Gastrocnemius medialis (tissue), 4 donors: Measurements from ENCODE around the gene PROM2. TPM values are rescaled to one million over a fixed set of nuclear protein-coding genes. Genes with fewer than 3 reads are reported as not detected.

Experiments used
- ATAC-seq, 2 donors: fragments of 150-250 bp; one replicate each; pipeline ENCODE4 v1.9.1; 2016
- DNase-seq, 2 donors: peaks; one replicate each; pipeline ENCODE4 v3.0.0-alpha.2; 2019
- H3K27ac ChIP-seq, 4 donors: fragments of 200-600 bp; sonication (generic); 1 replicate in 1 of 4; 2 replicates in 3 of 4; pipeline ENCODE4 v1.5.1; 2016 to 2018; ENCODE audit warnings: mild to moderate bottlenecking in 2 of 4, moderate library complexity in 1 of 4
- H3K27me3 ChIP-seq, 3 donors: fragments of 200-600 bp; sonication (generic) in 2 of 3; 1 replicate in 1 of 3; 2 replicates in 2 of 3; pipeline versions ENCODE4 v1.5.1 to v1.6.0; 2016 to 2019; ENCODE audit warnings: mild to moderate bottlenecking in 1 of 3, moderate library complexity in 1 of 3
- H3K36me3 ChIP-seq, 2 donors: fragments of 200-600 bp; sonication (generic) in 1 of 2; one replicate each; pipeline ENCODE4 v1.5.1; 2017 to 2018
- H3K4me1 ChIP-seq, 2 donors: fragments of 200-600 bp; sonication (generic) in 1 of 2; one replicate each; pipeline ENCODE4 v1.5.1; 2016 to 2017; ENCODE audit warnings: mild to moderate bottlenecking in 2 of 2
- H3K4me3 ChIP-seq, 4 donors: fragments of 200-600 bp; sonication (generic) in 3 of 4; 1 replicate in 1 of 4; 2 replicates in 3 of 4; pipeline ENCODE4 v1.5.1; 2016 to 2019; ENCODE audit warnings: mild to moderate bottlenecking in 2 of 4
- H3K9me3 ChIP-seq, 3 donors: fragments of 200-600 bp; sonication (generic) in 2 of 3; 1 replicate in 1 of 3; 2 replicates in 2 of 3; pipeline ENCODE4 v1.5.1; 2016 to 2019
- CTCF ChIP-seq, 5 experiments: fragments of 450-650 bp in 3 of 5; fragments of 200-600 bp in 2 of 5; sonication (generic) in 2 of 5; IDR thresholded peaks in 4 of 5; conservative IDR thresholded peaks in 1 of 5; 1 replicate in 4 of 5; 2 replicates in 1 of 5; pipeline ENCODE4 v1.5.1; 2016 to 2019; ENCODE audit warnings: antibody characterized with exemption in 5 of 5, mild to moderate bottlenecking in 3 of 5, moderate library complexity in 3 of 5
- POLR2A ChIP-seq, 2 donors: fragments of 450-650 bp; IDR thresholded peaks; one replicate each; pipeline ENCODE4 v1.6.1; 2017; ENCODE audit warnings: antibody characterized with exemption in 2 of 2, mild to moderate bottlenecking in 2 of 2, moderate library complexity in 2 of 2
- in situ Hi-C, 4 donors: fragments of 200-750 bp; cut with MboI; loops; one replicate each; pipeline versions ENCODE4 v1.15.0 to v1.8.0; 2017; ENCODE audit warnings: low sequenced_read_pairs in 4 of 4
- intact Hi-C: fragments of 100-400 bp; cut with DNase I; formaldehyde crosslinking; loops from one replicate; pipeline ENCODE4 v1.15.1; 2023; ENCODE audit warnings: low total_unique reads
- total RNA-seq, 4 donors: library from RNA; depleted of rRNA; stranded (reverse); fragments of >200 nt; gene quantifications; one replicate each; pipeline versions ENCODE4 v1.1.0 to v1.2.3, GENCODE V29; 2016

PROM2 gene
- total RNA-seq, 4 donors from 2014 or later = 0.33 to 0.46 TPM; not detected in 2

DNA sequence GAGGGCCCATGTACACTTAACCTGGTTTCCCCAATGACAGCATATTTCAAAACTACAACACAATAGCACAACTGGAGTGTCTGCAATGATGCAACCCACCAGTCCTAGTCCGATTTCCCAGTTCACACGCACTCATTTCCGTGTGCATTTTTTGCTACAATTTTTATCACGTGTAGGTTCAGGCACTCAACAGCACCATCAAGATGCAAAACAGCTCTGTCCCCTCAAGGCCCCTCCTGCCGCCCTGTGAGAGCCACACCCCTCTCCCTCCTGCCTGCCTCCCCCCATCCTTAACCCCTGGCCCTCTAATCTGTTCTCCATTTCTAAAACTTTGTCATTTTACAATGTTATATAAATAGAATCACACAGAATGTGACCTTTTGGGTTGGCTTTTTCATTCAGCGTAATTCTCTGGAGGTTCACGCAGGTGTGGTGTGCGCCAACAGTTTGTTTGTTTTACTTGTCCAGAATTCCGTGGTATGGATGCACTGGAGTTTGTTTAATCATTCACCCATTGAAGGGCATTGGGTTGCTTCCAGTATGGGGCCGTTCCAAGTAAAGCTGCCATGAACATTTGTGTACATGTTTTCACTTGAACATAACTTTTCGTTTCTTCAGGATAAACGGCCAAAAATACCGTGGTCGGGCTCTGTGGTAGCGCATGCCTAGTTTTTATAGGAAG lies 31.3 kb downstream of the PROM2 start:
- ATAC-seq (no peak), DNase-seq (no peak)
- Histone ChIP-seq H3K27ac (no peak overlapping the region), H3K4me1 (no peaks in the 10 kb centered on the region), H3K27me3 (peaks cover 10 to 37% (median 14%) of the 10 kb centered on the region in 3 donors), H3K4me3 (no peak overlapping the region), H3K9me3 (no peaks in the 10 kb centered on the region), H3K36me3 (no peaks in the 10 kb centered on the region)
- in situ Hi-C loops (no loop called here), intact Hi-C loops (no loop called here)
- TF ChIP-seq POLR2A (IDR thresholded peaks at IDR 0.05) = no peak
- no peak for TF ChIP-seq CTCF (IDR thresholded peaks at IDR 0.05 in 4 of 5, conservative IDR thresholded peaks at IDR 0.05 in 1 of 5)

DNA sequence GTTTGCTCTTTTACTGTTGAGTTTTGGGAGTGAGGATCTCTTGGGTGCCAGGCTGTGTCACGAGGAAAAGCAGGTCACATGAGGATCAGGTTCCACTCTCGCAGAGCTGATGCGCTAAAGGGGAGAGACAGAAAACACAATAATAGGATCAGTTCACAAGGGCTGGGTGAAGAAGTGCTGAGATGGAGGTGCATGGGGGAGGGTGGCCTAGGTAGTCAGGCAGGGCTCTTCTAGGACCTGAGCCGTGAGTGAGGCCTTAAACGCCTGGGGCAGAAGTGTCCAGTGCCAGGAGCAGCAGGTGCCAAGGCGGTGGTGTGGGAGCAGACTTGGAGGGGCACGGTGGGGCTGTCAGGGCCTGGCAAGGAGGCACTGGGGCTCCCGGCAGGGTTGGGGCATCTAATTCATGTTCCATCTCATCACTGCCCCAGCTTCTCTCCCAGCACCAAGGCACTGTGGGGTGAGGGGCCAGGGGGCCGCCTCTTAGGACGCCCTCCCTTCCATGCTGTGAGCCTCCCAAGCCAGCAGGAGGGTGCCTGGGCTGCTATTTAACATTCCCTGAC lies 32.2 kb downstream of the PROM2 start:
- H3K4me3 ChIP-seq = no peak overlapping the region
- ATAC-seq (no peak), DNase-seq (no peak)
- H3K27me3 ChIP-seq = peaks cover 8 to 28% (median 10%) of the 10 kb centered on the region in 3 donors
- intact Hi-C loops = no loop called here
- H3K4me1 ChIP-seq = no peaks in the 10 kb centered on the region
- H3K27ac ChIP-seq = no peak overlapping the region
- TF ChIP-seq CTCF (IDR thresholded peaks at IDR 0.05 in 4 of 5, conservative IDR thresholded peaks at IDR 0.05 in 1 of 5) (no peak), POLR2A (IDR thresholded peaks at IDR 0.05) (no peak)
- in situ Hi-C loops = no loop called here
- no peaks in the 10 kb centered on the region for H3K9me3 ChIP-seq
- no peaks in the 10 kb centered on the region for H3K36me3 ChIP-seq

- Histone ChIP-seq H3K27me3 (peaks cover 8 to 24% (median 9%) of the 10 kb centered on the region in 3 donors), H3K36me3 (no peaks in the 10 kb centered on the region), H3K27ac (no peak overlapping the region), H3K9me3 (no peaks in the 10 kb centered on the region), H3K4me3 (no peak overlapping the region), H3K4me1 (no peaks in the 10 kb centered on the region)
- intact Hi-C loops (no loop called here), in situ Hi-C loops (no loop called here)
- TF ChIP-seq POLR2A (IDR thresholded peaks at IDR 0.05) (no peak), CTCF (IDR thresholded peaks at IDR 0.05 in 4 of 5, conservative IDR thresholded peaks at IDR 0.05 in 1 of 5) (no peak)
- no peak for ATAC-seq
- no peak for DNase-seq
These were observed 32.8 kb downstream of the PROM2 start for GRCh38 chr2:95307036-95307435.

DNA sequence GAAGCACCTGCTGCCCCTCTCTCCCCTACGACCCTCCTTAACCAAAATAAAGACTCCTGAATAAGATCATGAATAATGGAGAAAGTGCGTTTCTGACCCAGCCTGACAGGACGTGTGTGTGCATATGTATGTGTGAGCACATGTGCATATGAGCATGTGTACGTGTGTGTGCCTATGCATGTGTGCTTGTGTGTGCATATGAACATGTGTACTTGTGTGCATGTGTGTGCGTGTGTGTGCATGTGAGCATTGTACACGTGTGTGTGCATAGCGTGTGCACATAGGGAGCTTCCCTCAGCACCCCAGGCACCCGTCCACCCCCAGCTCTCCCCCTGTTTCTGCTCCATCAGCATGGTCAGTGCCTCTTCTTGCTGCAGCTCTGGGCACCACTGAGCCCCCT lies 33.6 kb downstream of the PROM2 start:
- TF ChIP-seq CTCF (IDR thresholded peaks at IDR 0.05 in 4 of 5, conservative IDR thresholded peaks at IDR 0.05 in 1 of 5) (no peak), POLR2A (IDR thresholded peaks at IDR 0.05) (no peak)
- in situ Hi-C loops (no loop called here), intact Hi-C loops (no loop called here)
- Histone ChIP-seq H3K4me3 (no peak overlapping the region), H3K4me1 (no peaks in the 10 kb centered on the region), H3K36me3 (no peaks in the 10 kb centered on the region), H3K27ac (no peak overlapping the region), H3K27me3 (peaks cover 2 to 17% (median 4%) of the 10 kb centered on the region in 3 donors), H3K9me3 (no peaks in the 10 kb centered on the region)
- no peak for DNase-seq
- no peak for ATAC-seq
